ENCODE results near the gene CCNF. TPM values are rescaled to one million over a fixed set of nuclear protein-coding genes. Genes with fewer than 3 reads are reported as not detected.
"Not testable (repeated sequence)": the region's sequence is repeated elsewhere in the genome, so short reads cannot be mapped to it uniquely, and the experiment has no call there.

The CCNF gene
- total RNA-seq, 2 donors from 2014 or later = 0.99 to 2.3 TPM

GRCh38 chr16:2476741-2477140 lies 47.5 kb downstream of the CCNF start:
- Histone ChIP-seq H3K27ac (peak overlapping the region; percentile 62 to 91 (median 88)), H3K36me3 (replicated peaks in 1 of 2; ENCODE audit: insufficient read depth in 1 of 2, low read depth in 2 of 2) (no peaks in the 10 kb centered on the region), H3K9me3 (no peaks in the 10 kb centered on the region), H3K27me3 (no peaks in the 10 kb centered on the region), H3K4me1 (peaks cover 73% of the 10 kb centered on the region), H3K4me3 (no peak overlapping the region)
- TF ChIP-seq, protein P1, sequence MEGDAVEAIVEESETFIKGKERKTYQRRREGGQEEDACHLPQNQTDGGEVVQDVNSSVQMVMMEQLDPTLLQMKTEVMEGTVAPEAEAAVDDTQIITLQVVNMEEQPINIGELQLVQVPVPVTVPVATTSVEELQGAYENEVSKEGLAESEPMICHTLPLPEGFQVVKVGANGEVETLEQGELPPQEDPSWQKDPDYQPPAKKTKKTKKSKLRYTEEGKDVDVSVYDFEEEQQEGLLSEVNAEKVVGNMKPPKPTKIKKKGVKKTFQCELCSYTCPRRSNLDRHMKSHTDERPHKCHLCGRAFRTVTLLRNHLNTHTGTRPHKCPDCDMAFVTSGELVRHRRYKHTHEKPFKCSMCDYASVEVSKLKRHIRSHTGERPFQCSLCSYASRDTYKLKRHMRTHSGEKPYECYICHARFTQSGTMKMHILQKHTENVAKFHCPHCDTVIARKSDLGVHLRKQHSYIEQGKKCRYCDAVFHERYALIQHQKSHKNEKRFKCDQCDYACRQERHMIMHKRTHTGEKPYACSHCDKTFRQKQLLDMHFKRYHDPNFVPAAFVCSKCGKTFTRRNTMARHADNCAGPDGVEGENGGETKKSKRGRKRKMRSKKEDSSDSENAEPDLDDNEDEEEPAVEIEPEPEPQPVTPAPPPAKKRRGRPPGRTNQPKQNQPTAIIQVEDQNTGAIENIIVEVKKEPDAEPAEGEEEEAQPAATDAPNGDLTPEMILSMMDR (IDR thresholded peaks at IDR 0.05) = no peak
- TF ChIP-seq POLR2A (IDR thresholded peaks at IDR 0.05) = no peak
- intact Hi-C loops (cut with DNase I) = no loop called here
- DNase-seq = peak; percentile 51 to 74 (median 66)
- 15 to 16% methylated on average over 2 to 3 of the region's 3 CpGs for WGBS, 2 donors
- peak; percentile 18 for ATAC-seq

DNA sequence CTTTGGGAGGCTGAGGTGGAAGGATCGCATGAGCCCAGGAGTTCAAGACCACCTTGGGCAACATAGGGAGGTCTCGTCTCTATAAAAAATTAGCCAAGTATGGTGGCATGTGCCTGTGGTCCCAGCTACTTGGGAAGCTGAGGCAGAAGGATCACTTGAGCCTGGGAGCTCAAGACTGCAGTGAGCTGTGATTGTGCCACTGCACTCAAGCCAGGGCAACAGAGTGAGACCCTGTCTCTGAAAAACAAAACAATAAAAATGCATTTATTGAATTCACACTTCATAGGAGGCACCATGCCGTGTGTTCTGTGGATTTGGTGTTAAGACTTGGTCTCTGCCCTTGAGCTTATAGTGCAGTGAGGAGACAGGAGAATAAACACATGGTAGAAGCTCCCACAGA lies 48.1 kb downstream of the CCNF start:
- H3K9me3 ChIP-seq = no peaks in the 10 kb centered on the region
- peak overlapping the region; percentile 62 to 91 (median 88) for H3K27ac ChIP-seq
- intact Hi-C loops (cut with DNase I) = no loop called here
- no peak for DNase-seq
- peaks cover 74% of the 10 kb centered on the region for H3K4me1 ChIP-seq
- WGBS, 2 donors = 61 to 62% methylated on average over 3 of the region's 3 CpGs
- no peak for ATAC-seq
- TF ChIP-seq, protein P1 (IDR thresholded peaks at IDR 0.05) = no peak
- no peak for TF ChIP-seq POLR2A (IDR thresholded peaks at IDR 0.05)
- no peaks in the 10 kb centered on the region for H3K36me3 ChIP-seq (replicated peaks in 1 of 2; ENCODE audit: insufficient read depth in 1 of 2, low read depth in 2 of 2)
- H3K4me3 ChIP-seq = no peak overlapping the region
- H3K27me3 ChIP-seq = no peaks in the 10 kb centered on the region

DNA sequence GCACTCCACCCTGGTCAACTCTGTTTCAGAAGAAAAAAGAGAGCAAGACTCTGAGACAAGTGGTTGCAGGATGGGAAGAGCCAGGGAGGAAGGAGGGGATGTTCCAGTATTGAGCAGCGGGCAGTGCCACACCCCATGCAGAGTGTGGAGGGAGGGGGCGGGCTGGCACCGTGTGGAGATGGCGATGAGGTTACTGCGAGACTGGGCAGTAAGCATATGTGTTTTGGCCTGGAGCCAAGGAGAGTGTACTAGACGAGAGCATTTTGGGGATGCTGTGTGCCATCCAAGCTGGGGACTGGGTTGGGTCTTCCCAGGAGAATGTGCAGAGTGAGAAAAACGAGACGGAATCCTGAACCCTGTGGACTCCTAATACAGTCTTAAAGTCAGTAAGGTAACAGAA lies 49.0 kb downstream of the CCNF start:
- H3K36me3 ChIP-seq (replicated peaks in 1 of 2; ENCODE audit: insufficient read depth in 1 of 2, low read depth in 2 of 2) = no peaks in the 10 kb centered on the region
- intact Hi-C loops (cut with DNase I) = no loop called here
- no peaks in the 10 kb centered on the region for H3K9me3 ChIP-seq
- H3K27me3 ChIP-seq = no peaks in the 10 kb centered on the region
- H3K27ac ChIP-seq = peak overlapping the region in 2 of 4 donors; percentile 86 to 91
- H3K4me3 ChIP-seq = no peak overlapping the region
- no peak for TF ChIP-seq POLR2A (IDR thresholded peaks at IDR 0.05)
- TF ChIP-seq, protein P1 (IDR thresholded peaks at IDR 0.05) = no peak
- H3K4me1 ChIP-seq = peaks cover 82% of the 10 kb centered on the region
- DNase-seq = no peak
- WGBS, 2 donors = 49 to 51% methylated on average over 8 of the region's 8 CpGs
- no peak for ATAC-seq

- DNase-seq; H3K27me3 ChIP-seq; H3K9me3 ChIP-seq; ATAC-seq; H3K4me3 ChIP-seq; intact Hi-C loops (cut with DNase I); H3K36me3 ChIP-seq (replicated peaks in 1 of 2; ENCODE audit: insufficient read depth in 1 of 2, low read depth in 2 of 2): not testable (repeated sequence)
- WGBS, 2 donors = 92 to 93% methylated on average over 10 of the region's 10 CpGs
- Histone ChIP-seq H3K4me1 (peaks cover 87% of the 10 kb centered on the region), H3K27ac (peak overlapping the region; percentile 75 to 86 (median 82))
Observed at GRCh38 chr16:2479996-2480395, 50.7 kb downstream of the CCNF start.

GRCh38 chr16:2480948-2481347 lies 51.7 kb downstream of the CCNF start:
- 21 to 28% methylated on average over 10 to 12 of the region's 12 CpGs for WGBS, 2 donors
- Histone ChIP-seq H3K27ac (peak overlapping the region; percentile 75 to 86 (median 82)), H3K4me1 (peaks cover 85% of the 10 kb centered on the region), H3K9me3 (no peaks in the 10 kb centered on the region), H3K27me3 (no peaks in the 10 kb centered on the region), H3K36me3 (replicated peaks in 1 of 2; ENCODE audit: insufficient read depth in 1 of 2, low read depth in 2 of 2) (no peaks in the 10 kb centered on the region), H3K4me3 (no peak overlapping the region)
- TF ChIP-seq, protein P1 (IDR thresholded peaks at IDR 0.05) = no peak
- TF ChIP-seq POLR2A (IDR thresholded peaks at IDR 0.05) = peak; percentile 12 to 53 (median 42)
- DNase-seq = peak; percentile 89 to 95 (median 94)
- peak; percentile 83 for ATAC-seq
- intact Hi-C loops (cut with DNase I) = no loop called here

Measured in body of pancreas (tissue), 4 donors.